22Rv1 (cell line): ENCODE data around the gene WDR70.
"Not testable (repeated sequence)": the region's sequence is repeated elsewhere in the genome, so short reads cannot be mapped to it uniquely, and the experiment has no call there.

Experiments used
- CTCF ChIP-seq: fragments of 450-650 bp; IDR thresholded peaks from 2 replicates; pipeline ENCODE4 v1.5.1; 2017; ENCODE audit warnings: mild to moderate bottlenecking
- ZFX ChIP-seq: fragments of 450-650 bp; IDR thresholded peaks from 2 replicates; pipeline ENCODE4 v1.6.1; 2017; ENCODE audit warnings: antibody characterized with exemption, borderline replicate concordance

- not testable (repeated sequence) for TF ChIP-seq CTCF, ZFX
These were observed 1.1 kb upstream of the WDR70 start for GRCh38 chr5:37378066-37378465.
